HepG2 (cell line): Measurements from ENCODE around the gene PLA2G12A. TPM values are rescaled to one million over a fixed set of nuclear protein-coding genes. Genes with fewer than 3 reads are reported as not detected.
A peak's percentile ranks its signal among the peaks of the same experiment; 100 is the strongest.

Experiments
- ARNT ChIP-seq: fragments of 450-650 bp; IDR thresholded peaks from 2 replicates; pipeline ENCODE4 v1.6.1; 2017
- CCDC6 ChIP-seq: sonication (generic); formaldehyde crosslinking; IDR thresholded peaks from 2 replicates; pipeline ENCODE4 v1.8.1; 2022; ENCODE audit warnings: mild to moderate bottlenecking, missing genetic modification reagents, moderate library complexity
- EEA1 ChIP-seq: sonication (generic); formaldehyde crosslinking; IDR thresholded peaks from 2 replicates; pipeline ENCODE4 v1.5.1; 2020; ENCODE audit warnings: mild to moderate bottlenecking, missing genetic modification reagents, borderline replicate concordance
- GMEB1 ChIP-seq: sonication (generic); formaldehyde crosslinking; IDR thresholded peaks from 2 replicates; pipeline ENCODE4 v1.5.1; 2020; ENCODE audit warnings: missing genetic modification reagents, mild to moderate bottlenecking, borderline replicate concordance
- MED13 ChIP-seq: sonication (generic); formaldehyde crosslinking; IDR thresholded peaks from 2 replicates; pipeline ENCODE4 v1.5.0; 2020; ENCODE audit warnings: missing genetic modification reagents
- MXD3 ChIP-seq: IDR thresholded peaks from 2 replicates; pipeline ENCODE4 v1.6.1; 2016; ENCODE audit warnings: mild to moderate bottlenecking, missing biosample characterization, missing genetic modification reagents
- NFATC3 ChIP-seq: sonication (generic); formaldehyde crosslinking; IDR thresholded peaks from 2 replicates; pipeline ENCODE4 v1.5.1; 2020; ENCODE audit warnings: mild to moderate bottlenecking, missing genetic modification reagents
- NR2C2 ChIP-seq: sonication (generic); formaldehyde crosslinking; IDR thresholded peaks from 2 replicates; pipeline ENCODE4 v1.4.0; 2020; ENCODE audit warnings: missing genetic modification reagents, mild to moderate bottlenecking, moderate library complexity, borderline replicate concordance
- PHF8 ChIP-seq: sonication (generic); formaldehyde crosslinking; IDR thresholded peaks from 2 replicates; pipeline ENCODE4 v1.5.0; 2020; ENCODE audit warnings: missing genetic modification reagents
- SNAPC4 ChIP-seq: sonication (generic); formaldehyde crosslinking; IDR thresholded peaks from 2 replicates; pipeline ENCODE4 v1.4.0; 2020; ENCODE audit warnings: mild to moderate bottlenecking, missing genetic modification reagents
- SUZ12 ChIP-seq: fragments of 150-350 bp; IDR thresholded peaks from 2 replicates; pipeline ENCODE4 v1.6.1; 2014; ENCODE audit warnings: low read depth, low read length
- TAF15 ChIP-seq: fragments of 200-400 bp; formaldehyde crosslinking; IDR thresholded peaks from one replicate; pipeline ENCODE4 v1.6.1; 2018; ENCODE audit warnings: mild to moderate bottlenecking, low read depth, low read length; ENCODE audit not compliant: poor library complexity, severe bottlenecking
- THAP11 ChIP-seq: IDR thresholded peaks from 2 replicates; pipeline ENCODE4 v1.6.1; 2016; ENCODE audit warnings: missing biosample characterization, missing genetic modification reagents
- THAP7 ChIP-seq: sonication (generic); formaldehyde crosslinking; IDR thresholded peaks from 2 replicates; pipeline ENCODE4 v1.8.1; 2023; ENCODE audit warnings: mild to moderate bottlenecking, missing genetic modification reagents
- ZNF234 ChIP-seq: sonication (generic); formaldehyde crosslinking; conservative IDR thresholded peaks from 2 replicates; pipeline ENCODE4 v1.5.1; 2020; ENCODE audit warnings: mild to moderate bottlenecking, missing genetic modification reagents
- ZNF670 ChIP-seq: sonication (generic); formaldehyde crosslinking; IDR thresholded peaks from 2 replicates; pipeline ENCODE4 v1.8.0; 2022; ENCODE audit warnings: mild to moderate bottlenecking, missing genetic modification reagents, borderline replicate concordance
- ZNF768 ChIP-seq: sonication (generic); formaldehyde crosslinking; IDR thresholded peaks from 2 replicates; pipeline ENCODE4 v1.4.0; 2020; ENCODE audit warnings: missing genetic modification reagents
- polyA plus RNA-seq, 8 experiments: library from polyadenylated mRNA; depleted of rRNA in 3 of 8; stranded (reverse) in 7 of 8; unstranded in 1 of 8; fragments of >200 nt; fragmentation: Illumina TruSeq in 4 of 8; extraction: Trizol in 4 of 8; gene quantifications; 2 replicates each; pipeline versions ENCODE4 v1.2.1 to v1.2.3, GENCODE V29; 2011 to 2016; ENCODE audit warnings: low read depth in 4 of 8, missing spikeins in 1 of 8, mixed read lengths in 1 of 8; ENCODE audit not compliant: insufficient read depth in 1 of 8
- total RNA-seq, 5 experiments: library from RNA; depleted of rRNA; stranded (reverse); fragments of >200 nt; fragmentation: Illumina TruSeq; extraction: Trizol; gene quantifications; 2 replicates each; pipeline ENCODE4 v1.2.3, GENCODE V29; 2016; ENCODE audit warnings: low read depth in 1 of 5
- TF ChIP-seq, protein P1 (sequence below): sonication (generic); formaldehyde crosslinking; IDR thresholded peaks from 2 replicates; pipeline ENCODE4 v1.8.0; 2022; ENCODE audit warnings: low read depth, missing genetic modification reagents

The PLA2G12A gene
- total and polyA plus RNA-seq, 2 of the 13 experiments (the other 11 are each of a cell fraction or from before 2014, with no cell fraction given): 61.2 to 64.0 TPM

GRCh38 chr4:109729718-109730618, at the start of gene PLA2G12A (continued):
- peak; percentile 38; the same call in 1 of the 2 replicates for TF ChIP-seq THAP11 (CRISPR knock-in tag)
- TF ChIP-seq, protein P1, sequence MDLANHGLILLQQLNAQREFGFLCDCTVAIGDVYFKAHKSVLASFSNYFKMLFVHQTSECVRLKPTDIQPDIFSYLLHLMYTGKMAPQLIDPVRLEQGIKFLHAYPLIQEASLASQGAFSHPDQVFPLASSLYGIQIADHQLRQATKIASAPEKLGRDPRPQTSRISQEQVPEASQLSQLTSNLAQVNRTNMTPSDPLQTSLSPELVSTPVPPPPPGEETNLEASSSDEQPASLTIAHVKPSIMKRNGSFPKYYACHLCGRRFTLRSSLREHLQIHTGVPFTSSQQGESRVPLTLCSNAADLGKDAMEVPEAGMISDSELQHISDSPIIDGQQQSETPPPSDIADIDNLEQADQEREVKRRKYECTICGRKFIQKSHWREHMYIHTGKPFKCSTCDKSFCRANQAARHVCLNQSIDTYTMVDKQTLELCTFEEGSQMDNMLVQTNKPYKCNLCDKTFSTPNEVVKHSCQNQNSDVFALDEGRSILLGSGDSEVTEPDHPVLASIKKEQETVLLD (CRISPR knock-in tag): no peak
- no peak for TF ChIP-seq SUZ12
- TF ChIP-seq MXD3 (CRISPR knock-in tag): peak; percentile 80; the same call in 1 of the 2 replicates
- no peak for TF ChIP-seq THAP7
- peak; percentile 74 for TF ChIP-seq PHF8 (CRISPR knock-in tag)
- peak; percentile 91 for TF ChIP-seq GMEB1 (CRISPR knock-in tag)
- TF ChIP-seq CCDC6 (CRISPR knock-in tag): peak; percentile 79
- TF ChIP-seq SNAPC4 (CRISPR knock-in tag): no peak
- no peak; the same call in 1 of the 2 replicates for TF ChIP-seq ZNF768
- peak; percentile 48; the same call in 1 of the 2 replicates for TF ChIP-seq ZNF670 (CRISPR knock-in tag)
- TF ChIP-seq NFATC3 (CRISPR knock-in tag): no peak
- TF ChIP-seq TAF15: peak; percentile 82
- TF ChIP-seq NR2C2: no peak
- TF ChIP-seq EEA1 (CRISPR knock-in tag): peak; percentile 41; the same call in 1 of the 2 replicates
- TF ChIP-seq ARNT: no peak
- TF ChIP-seq MED13: no peak
- no peak for TF ChIP-seq ZNF234
